ENCODE results near the gene OR1C1. TPM values are rescaled to one million over a fixed set of nuclear protein-coding genes. Genes with fewer than 3 reads are reported as not detected.
"Not testable (repeated sequence)": the region's sequence is repeated elsewhere in the genome, so short reads cannot be mapped to it uniquely, and the experiment has no call there.

OR1C1 gene
- total RNA-seq (2014; rRNA removed; shearing (Covaris generic)) (not detected in 2 replicates), polyA plus RNA-seq (2016; fragmentation: Nextera tagmentation; extraction: Ambion mirVana) (not detected in 2 replicates)

- Histone ChIP-seq H3K27ac (no peak within 1 kb of the TSS), H3K4me2 (ENCODE audit: unreplicated experiment) (no peak within 1 kb of the TSS), H3K36me3 (ENCODE audit: low read depth) (no peaks in the 10 kb centered on the region), H3K4me3 (no peak within 1 kb of the TSS), H3K9ac (no peak within 1 kb of the TSS), H3K27me3 (replicated peaks; ENCODE audit: insufficient read depth) (no peaks in the 10 kb centered on the region), H3K79me2 (ENCODE audit: insufficient read depth) (no peaks in the 10 kb centered on the region), H3K9me2 (ENCODE audit: insufficient read depth) (no peaks in the 10 kb centered on the region), H3K9me3 (ENCODE audit: low read depth) (no peaks in the 10 kb centered on the region), H2AFZ (no peak within 1 kb of the TSS), H3K4me1 (ENCODE audit: insufficient read depth) (no peaks in the 10 kb centered on the region), H3F3A (ENCODE audit: insufficient read depth) (no peaks in the 10 kb centered on the region), H4K20me1 (ENCODE audit: insufficient read depth) (no peaks in the 10 kb centered on the region)
- no peak for TF ChIP-seq EZH2phosphoT487 (IDR thresholded peaks at IDR 0.05; ENCODE audit: insufficient read depth, low read depth)
- no peak for TF ChIP-seq EZH2 (IDR thresholded peaks at IDR 0.05; ENCODE audit: insufficient read depth, poor library complexity, severe bottlenecking)
- no peak for DNase-seq
- 27 to 33% methylated on average over 3 of the region's 3 CpGs for WGBS, 2 experiments (ENCODE audit: low coverage in 1 of 2, low lambda C conversion rate in 2 of 2, missing lambda C conversion rate in 2 of 2)
- in situ Hi-C loops (cut with MboI): no loop called here
Measured at GRCh38 chr1:247760456-247760855, at the start of gene OR1C1. Gene OR1C1 (minus strand): TSS chr1:247760556. CDS start chr1:247758406, 2,150 bp downstream.

- Histone ChIP-seq H3K9me3 (ENCODE audit: low read depth) (no peaks in the 10 kb centered on the region), H3F3A (ENCODE audit: insufficient read depth) (no peaks in the 10 kb centered on the region), H3K4me3 (no peak overlapping the region), H3K79me2 (ENCODE audit: insufficient read depth) (no peaks in the 10 kb centered on the region), H3K9ac (no peak overlapping the region), H3K27ac (no peak overlapping the region), H3K4me2 (ENCODE audit: unreplicated experiment) (no peak overlapping the region), H4K20me1 (ENCODE audit: insufficient read depth) (no peaks in the 10 kb centered on the region), H3K9me2 (ENCODE audit: insufficient read depth) (no peaks in the 10 kb centered on the region), H3K27me3 (replicated peaks; ENCODE audit: insufficient read depth) (no peaks in the 10 kb centered on the region), H3K4me1 (ENCODE audit: insufficient read depth) (no peaks in the 10 kb centered on the region), H2AFZ (no peak overlapping the region), H3K36me3 (ENCODE audit: low read depth) (no peaks in the 10 kb centered on the region)
- 0 to 3% methylated on average over 2 of the region's 2 CpGs for WGBS, 2 experiments (ENCODE audit: low coverage in 1 of 2, low lambda C conversion rate in 2 of 2, missing lambda C conversion rate in 2 of 2)
- no peak for DNase-seq
- in situ Hi-C loops (cut with MboI): no loop called here
- TF ChIP-seq EZH2 (IDR thresholded peaks at IDR 0.05; ENCODE audit: insufficient read depth, poor library complexity, severe bottlenecking): no peak
- no peak for TF ChIP-seq EZH2phosphoT487 (IDR thresholded peaks at IDR 0.05; ENCODE audit: insufficient read depth, low read depth)
Measured at GRCh38 chr1:247797518-247797917, 37.2 kb upstream of the OR1C1 start.

- H2AFZ ChIP-seq: no peak overlapping the region
- H3K4me1 ChIP-seq (ENCODE audit: insufficient read depth): no peaks in the 10 kb centered on the region
- H3K9me2 ChIP-seq (ENCODE audit: insufficient read depth): no peaks in the 10 kb centered on the region
- no peaks in the 10 kb centered on the region for H3K9me3 ChIP-seq (ENCODE audit: low read depth)
- in situ Hi-C loops (cut with MboI): no loop called here
- no peaks in the 10 kb centered on the region for H3F3A ChIP-seq (ENCODE audit: insufficient read depth)
- H3K79me2 ChIP-seq (ENCODE audit: insufficient read depth): no peaks in the 10 kb centered on the region
- no peaks in the 10 kb centered on the region for H3K36me3 ChIP-seq (ENCODE audit: low read depth)
- H3K27me3 ChIP-seq (replicated peaks; ENCODE audit: insufficient read depth): no peaks in the 10 kb centered on the region
- no peak overlapping the region for H3K4me3 ChIP-seq
- H4K20me1 ChIP-seq (ENCODE audit: insufficient read depth): no peaks in the 10 kb centered on the region
- TF ChIP-seq EZH2phosphoT487 (IDR thresholded peaks at IDR 0.05; ENCODE audit: insufficient read depth, low read depth): no peak
- TF ChIP-seq EZH2 (IDR thresholded peaks at IDR 0.05; ENCODE audit: insufficient read depth, poor library complexity, severe bottlenecking): no peak
- H3K27ac ChIP-seq: no peak overlapping the region
- no peak overlapping the region for H3K9ac ChIP-seq
- no peak overlapping the region for H3K4me2 ChIP-seq (ENCODE audit: unreplicated experiment)
- DNase-seq: no peak
Measured at GRCh38 chr1:247769603-247770002, 9.2 kb upstream of the OR1C1 start.

GRCh38 chr1:247754311-247754710 lies 6.0 kb downstream of the OR1C1 start:
- in situ Hi-C loops (cut with MboI); H3K27ac ChIP-seq; H3K27me3 ChIP-seq (replicated peaks; ENCODE audit: insufficient read depth); H3F3A ChIP-seq (ENCODE audit: insufficient read depth); H4K20me1 ChIP-seq (ENCODE audit: insufficient read depth); H3K4me2 ChIP-seq (ENCODE audit: unreplicated experiment); H2AFZ ChIP-seq; H3K9ac ChIP-seq; H3K9me2 ChIP-seq (ENCODE audit: insufficient read depth); H3K36me3 ChIP-seq (ENCODE audit: low read depth); DNase-seq; H3K4me3 ChIP-seq; H3K79me2 ChIP-seq (ENCODE audit: insufficient read depth); H3K4me1 ChIP-seq (ENCODE audit: insufficient read depth); H3K9me3 ChIP-seq (ENCODE audit: low read depth): not testable (repeated sequence)
- 14 to 27% methylated on average over 1 of the region's 1 CpG for WGBS, 2 experiments (ENCODE audit: low coverage in 1 of 2, low lambda C conversion rate in 2 of 2, missing lambda C conversion rate in 2 of 2)

- WGBS, 2 experiments (ENCODE audit: low coverage in 1 of 2, low lambda C conversion rate in 2 of 2, missing lambda C conversion rate in 2 of 2): 20 to 36% methylated on average over 1 of the region's 1 CpG
Measured at GRCh38 chr1:247749870-247750269, 10.5 kb downstream of the OR1C1 start.

More at GRCh38 chr1:247749870-247750269, 10.5 kb downstream of the OR1C1 start:
- Histone ChIP-seq H3K4me2 (ENCODE audit: unreplicated experiment) (no peak overlapping the region), H3K27ac (no peak overlapping the region), H3K9me3 (ENCODE audit: low read depth) (no peaks in the 10 kb centered on the region), H3K27me3 (replicated peaks; ENCODE audit: insufficient read depth) (no peaks in the 10 kb centered on the region), H3K4me3 (no peak overlapping the region), H3K9me2 (ENCODE audit: insufficient read depth) (no peaks in the 10 kb centered on the region), H3K36me3 (ENCODE audit: low read depth) (no peaks in the 10 kb centered on the region), H3K9ac (no peak overlapping the region), H3K4me1 (ENCODE audit: insufficient read depth) (no peaks in the 10 kb centered on the region), H4K20me1 (ENCODE audit: insufficient read depth) (no peaks in the 10 kb centered on the region), H3K79me2 (ENCODE audit: insufficient read depth) (no peaks in the 10 kb centered on the region), H2AFZ (no peak overlapping the region), H3F3A (ENCODE audit: insufficient read depth) (no peaks in the 10 kb centered on the region)
- in situ Hi-C loops (cut with MboI): no loop called here
- no peak for TF ChIP-seq EZH2 (IDR thresholded peaks at IDR 0.05; ENCODE audit: insufficient read depth, poor library complexity, severe bottlenecking)
- TF ChIP-seq EZH2phosphoT487 (IDR thresholded peaks at IDR 0.05; ENCODE audit: insufficient read depth, low read depth): no peak
- no peak for DNase-seq

Data from GM23248 (cell line).